Brain pericyte (primary cell): ENCODE data around the gene GTF2IRD2.
"Not testable (repeated sequence)": the region's sequence is repeated elsewhere in the genome, so short reads cannot be mapped to it uniquely, and the experiment has no call there.

Source experiments
- DNase-seq: peaks from one replicate; pipeline ENCODE4 v3.0.0-alpha.2; 2012; ENCODE audit warnings: low read depth, low spot score

The GTF2IRD2 gene

GRCh38 chr7:74788369-74789150 is 62.8 kb downstream of the GTF2IRD2 start:
- peak; percentile 20 for DNase-seq

GRCh38 chr7:74783595-74783994 is 67.8 kb downstream of the GTF2IRD2 start:
- DNase-seq = not testable (repeated sequence)

- not testable (repeated sequence) for DNase-seq
Measured at GRCh38 chr7:74781746-74782145, 69.7 kb downstream of the GTF2IRD2 start.

- not testable (repeated sequence) for DNase-seq
Measured at GRCh38 chr7:74779053-74779452, 72.4 kb downstream of the GTF2IRD2 start.

GRCh38 chr7:74775111-74775510 is 76.3 kb downstream of the GTF2IRD2 start:
- DNase-seq = not testable (repeated sequence)

GRCh38 chr7:74773760-74774750 is 77.3 kb downstream of the GTF2IRD2 start, which contains the start of gene NCF1:
NCF1 (plus strand) TSS chr7:74774011; CDS start chr7:74774032, 21 bp downstream.
- not testable (repeated sequence) for DNase-seq

GRCh38 chr7:74772093-74772492 is 79.3 kb downstream of the GTF2IRD2 start:
- DNase-seq = not testable (repeated sequence)

- not testable (repeated sequence) for DNase-seq
Measured at GRCh38 chr7:74770062-74770461, 81.3 kb downstream of the GTF2IRD2 start.

GRCh38 chr7:74766991-74767390 is 84.4 kb downstream of the GTF2IRD2 start:
- not testable (repeated sequence) for DNase-seq

GRCh38 chr7:74766509-74766908 is 84.9 kb downstream of the GTF2IRD2 start:
- not testable (repeated sequence) for DNase-seq

GRCh38 chr7:74765205-74765918 is 86.0 kb downstream of the GTF2IRD2 start:
- DNase-seq = not testable (repeated sequence)

- DNase-seq = not testable (repeated sequence)
Measured at GRCh38 chr7:74758982-74759381, 92.4 kb downstream of the GTF2IRD2 start.

GRCh38 chr7:74758268-74758667 is 93.1 kb downstream of the GTF2IRD2 start:
- DNase-seq = not testable (repeated sequence)

- not testable (repeated sequence) for DNase-seq
Measured at GRCh38 chr7:74756673-74757072, 94.7 kb downstream of the GTF2IRD2 start.

- not testable (repeated sequence) for DNase-seq
Measured at GRCh38 chr7:74753921-74754482, 97.4 kb downstream of the GTF2IRD2 start.
